Endothelial cell of umbilical vein (primary cell): ENCODE data around the gene NR1D1. TPM values are rescaled to one million over a fixed set of nuclear protein-coding genes. Genes with fewer than 3 reads are reported as not detected.

Experiments
- BruUV-seq: library from RNA; stranded (reverse); fragments of 400-500 nt; replicated peaks from 2 replicates; lab custom pipeline; 2021; lab: Mats Ljungman, UMichigan
- CTCF ChIA-PET: fragments of 300-600, 350-600 bp; sonication (Branson Sonifier 250); formaldehyde crosslinking; loops from one replicate; lab custom pipeline; 2021; ENCODE audit warnings: antibody characterized with exemption, inconsistent platforms; lab: Charles Lee
- POLR2A ChIA-PET: fragments of 300-600, 350-600 bp; sonication (Branson Sonifier 250); formaldehyde crosslinking; loops from one replicate; lab custom pipeline; 2021; ENCODE audit warnings: antibody characterized with exemption, inconsistent platforms; lab: Charles Lee
- DNase-seq: peaks from one replicate; pipeline ENCODE4 v3.0.0-alpha.2; 2011; ENCODE audit warnings: low read depth, low spot score
- FAIRE-seq: peaks from 2 replicates; lab custom pipeline; 2011; peaks lifted over from hg19 to GRCh38; lab: Jason Lieb, UNC
- H2AFZ ChIP-seq: 2 replicates; pipeline ENCODE4 v1.6.0; 2012; ENCODE audit warnings: low read depth, low read length, control low read depth, inconsistent platforms
- H3K27ac ChIP-seq: 2 replicates; pipeline ENCODE4 v1.5.1; 2011; ENCODE audit warnings: low read depth, mild to moderate bottlenecking, control low read depth, low read length, moderate library complexity; ENCODE audit not compliant: insufficient read depth
- H3K27me3 ChIP-seq, 2 experiments: 2 replicates each; pipeline versions ENCODE4 v1.6.0 to v1.6.1; 2011; ENCODE audit warnings: low read length in 2 of 2, mixed read lengths in 1 of 2; ENCODE audit not compliant: control insufficient read depth in 2 of 2, insufficient read depth in 2 of 2
- H3K36me3 ChIP-seq, 2 experiments: 2 replicates in 1 of 2; 3 replicates in 1 of 2; pipeline ENCODE4 v1.5.1; 2011; ENCODE audit warnings: low read length in 2 of 2, mild to moderate bottlenecking in 1 of 2, moderate library complexity in 1 of 2; ENCODE audit not compliant: control insufficient read depth in 2 of 2, insufficient read depth in 2 of 2; ENCODE audit errors: extremely low read depth in 1 of 2
- H3K4me1 ChIP-seq: 3 replicates; pipeline ENCODE4 v1.5.1; 2011; ENCODE audit warnings: mild to moderate bottlenecking, low read length; ENCODE audit not compliant: control insufficient read depth, insufficient read depth; ENCODE audit errors: extremely low read depth
- H3K4me2 ChIP-seq: 2 replicates; pipeline ENCODE4 v1.6.1; 2011; ENCODE audit warnings: low read length, control low read depth, mixed read lengths; ENCODE audit not compliant: insufficient read depth
- H3K4me3 ChIP-seq, 3 experiments: fragments of 200-600 bp in 1 of 3; sonication (generic), shearing (Covaris generic) in 1 of 3; replicated peaks in 1 of 3; 2 replicates each; pipeline ENCODE4 v1.5.1; 2011 to 2016; ENCODE audit warnings: control low read depth in 3 of 3, low read length in 3 of 3, mild to moderate bottlenecking in 2 of 3, inconsistent platforms in 1 of 3, low read depth in 1 of 3, moderate library complexity in 1 of 3; ENCODE audit not compliant: insufficient read depth in 1 of 3
- H3K79me2 ChIP-seq: 2 replicates; pipeline ENCODE4 v1.6.0; 2012; ENCODE audit warnings: low read length, inconsistent platforms; ENCODE audit not compliant: control insufficient read depth, insufficient read depth
- H3K9ac ChIP-seq: replicated peaks from 2 replicates; pipeline ENCODE3; 2011; ENCODE audit warnings: low read length, control low read depth; ENCODE audit not compliant: insufficient read depth; ENCODE audit errors: extremely low read depth
- H3K9me1 ChIP-seq: replicated peaks from 3 replicates; pipeline ENCODE4 v1.6.0; 2011; ENCODE audit warnings: mild to moderate bottlenecking, low read length; ENCODE audit not compliant: control insufficient read depth, insufficient read depth; ENCODE audit errors: extremely low read depth
- H3K9me3 ChIP-seq: replicated peaks from 2 replicates; pipeline ENCODE4 v1.5.1; 2012; ENCODE audit warnings: low read length, inconsistent platforms; ENCODE audit not compliant: control insufficient read depth, insufficient read depth
- H4K20me1 ChIP-seq: replicated peaks from 2 replicates; pipeline ENCODE3; 2011; ENCODE audit warnings: mild to moderate bottlenecking, low read length; ENCODE audit not compliant: control insufficient read depth, insufficient read depth; ENCODE audit errors: extremely low read depth
- EZH2 ChIP-seq: IDR thresholded peaks from 2 replicates; pipeline ENCODE4 v1.6.1; 2012; ENCODE audit warnings: borderline replicate concordance, low read depth, mild to moderate bottlenecking, moderate library complexity, low read length, inconsistent platforms; ENCODE audit not compliant: severe bottlenecking
- FOS ChIP-seq: IDR thresholded peaks from 2 replicates; pipeline ENCODE4 v1.6.1; 2011; ENCODE audit warnings: mild to moderate bottlenecking, low read length, moderate library complexity, borderline replicate concordance; ENCODE audit not compliant: insufficient read depth
- GATA2 ChIP-seq: IDR thresholded peaks from 2 replicates; pipeline ENCODE4 v1.7.0; 2011; ENCODE audit warnings: low read depth, mild to moderate bottlenecking, moderate library complexity, mixed read lengths, low read length; ENCODE audit not compliant: insufficient read length, insufficient read depth
- JUN ChIP-seq: IDR thresholded peaks from 2 replicates; pipeline ENCODE4 v1.6.1; 2011; ENCODE audit warnings: borderline replicate concordance, low read depth; ENCODE audit not compliant: insufficient read length, insufficient read depth
- MAX ChIP-seq: IDR thresholded peaks from 2 replicates; pipeline ENCODE4 v1.6.1; 2011; ENCODE audit not compliant: insufficient read depth, insufficient read length
- MYC ChIP-seq: IDR thresholded peaks from one replicate; pipeline ENCODE4 v1.6.1; 2011; ENCODE audit warnings: mild to moderate bottlenecking, low read depth, low read length
- POLR2A ChIP-seq: IDR thresholded peaks from 2 replicates; pipeline ENCODE4 v1.6.1; 2012; ENCODE audit warnings: low read depth, mild to moderate bottlenecking, control low read depth, low read length
- POLR2AphosphoS5 ChIP-seq: IDR thresholded peaks from 2 replicates; pipeline ENCODE4 v1.6.1; 2012; ENCODE audit warnings: low read depth, mild to moderate bottlenecking, control low read depth, low read length, moderate library complexity; ENCODE audit not compliant: insufficient read depth
- dilution Hi-C: fragments of 300-500 bp; cut with MboI; formaldehyde crosslinking; loops from one replicate; pipeline ENCODE4 v1.15.0; 2019; ENCODE audit warnings: low sequenced_read_pairs; ENCODE audit not compliant: extremely low pct_ligation_motif_present
- intact Hi-C: fragments of 100-400 bp; cut with micrococcal nuclease; formaldehyde crosslinking; loops from one replicate; pipeline ENCODE4 v1.10.0; 2022
- polyA plus RNA-seq, 4 experiments: library from polyadenylated mRNA; depleted of rRNA in 3 of 4; stranded (reverse) in 3 of 4; unstranded in 1 of 4; fragments of >200 nt; gene quantifications; 2 replicates each; pipeline versions ENCODE4 v1.2.1 to v1.2.3, GENCODE V29; 2011 to 2012; ENCODE audit warnings: missing spikeins in 1 of 4
- total RNA-seq: library from RNA; stranded (reverse); gene quantifications from 2 replicates; pipeline ENCODE4 v1.2.3, GENCODE V29; 2021
- TF ChIP-seq, protein P1 (sequence below), 2 donors: IDR thresholded peaks; 1 replicate in 1 of 2; 2 replicates in 1 of 2; pipeline ENCODE4 v1.5.1; 2011; ENCODE audit warnings: low read length in 2 of 2, mild to moderate bottlenecking in 2 of 2, moderate library complexity in 2 of 2, control low read depth in 1 of 2, inconsistent platforms in 1 of 2, low read depth in 1 of 2; ENCODE audit not compliant: insufficient read depth in 1 of 2; ENCODE audit errors: extremely low read depth in 1 of 2

NR1D1 gene
- total and polyA plus RNA-seq, 2 donors (not counting 3 experiments of a cell fraction or from before 2014, with no cell fraction given): 2.5 to 5.2 TPM

DNA sequence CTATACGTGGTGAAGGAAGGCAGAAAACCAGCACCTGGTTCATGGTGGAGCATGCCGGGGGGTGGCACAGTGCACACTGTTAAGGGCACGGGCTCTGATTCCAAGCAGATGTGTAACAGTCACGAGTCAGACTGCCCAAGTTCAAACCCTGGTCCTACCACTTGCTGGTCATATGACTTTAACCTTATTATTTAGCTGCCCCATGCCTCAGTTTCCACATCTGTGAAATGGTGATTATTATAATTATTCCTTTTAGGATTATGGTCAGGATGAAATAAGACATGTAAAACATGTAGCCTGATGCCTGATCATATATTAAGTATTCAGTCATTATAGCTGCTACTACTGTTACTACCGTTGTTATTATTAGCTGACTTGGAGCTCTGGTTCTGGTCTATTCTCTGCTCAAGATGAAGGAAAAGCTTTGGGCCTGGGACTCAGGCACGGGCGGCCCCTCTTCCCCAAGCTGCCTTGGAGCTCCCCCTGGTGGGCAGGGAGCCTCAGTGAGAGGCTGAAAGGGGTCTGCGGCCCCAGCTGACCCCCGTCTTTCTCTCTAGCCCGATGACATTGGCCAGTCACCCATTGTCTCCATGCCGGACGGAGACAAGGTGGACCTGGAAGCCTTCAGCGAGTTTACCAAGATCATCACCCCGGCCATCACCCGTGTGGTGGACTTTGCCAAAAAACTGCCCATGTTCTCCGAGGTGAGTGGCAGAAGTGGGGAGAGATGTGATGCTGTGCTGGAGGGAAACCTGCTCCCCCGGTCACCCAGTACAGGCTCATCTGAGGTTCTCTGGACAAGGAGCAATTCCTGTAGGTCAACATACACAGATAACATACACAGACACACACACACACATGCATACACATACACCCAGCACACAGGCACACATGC is 14.0 kb downstream of the NR1D1 start:
- no peaks in the 10 kb centered on the region for H3K4me1 ChIP-seq
- no peak for TF ChIP-seq MAX
- TF ChIP-seq, protein P1, sequence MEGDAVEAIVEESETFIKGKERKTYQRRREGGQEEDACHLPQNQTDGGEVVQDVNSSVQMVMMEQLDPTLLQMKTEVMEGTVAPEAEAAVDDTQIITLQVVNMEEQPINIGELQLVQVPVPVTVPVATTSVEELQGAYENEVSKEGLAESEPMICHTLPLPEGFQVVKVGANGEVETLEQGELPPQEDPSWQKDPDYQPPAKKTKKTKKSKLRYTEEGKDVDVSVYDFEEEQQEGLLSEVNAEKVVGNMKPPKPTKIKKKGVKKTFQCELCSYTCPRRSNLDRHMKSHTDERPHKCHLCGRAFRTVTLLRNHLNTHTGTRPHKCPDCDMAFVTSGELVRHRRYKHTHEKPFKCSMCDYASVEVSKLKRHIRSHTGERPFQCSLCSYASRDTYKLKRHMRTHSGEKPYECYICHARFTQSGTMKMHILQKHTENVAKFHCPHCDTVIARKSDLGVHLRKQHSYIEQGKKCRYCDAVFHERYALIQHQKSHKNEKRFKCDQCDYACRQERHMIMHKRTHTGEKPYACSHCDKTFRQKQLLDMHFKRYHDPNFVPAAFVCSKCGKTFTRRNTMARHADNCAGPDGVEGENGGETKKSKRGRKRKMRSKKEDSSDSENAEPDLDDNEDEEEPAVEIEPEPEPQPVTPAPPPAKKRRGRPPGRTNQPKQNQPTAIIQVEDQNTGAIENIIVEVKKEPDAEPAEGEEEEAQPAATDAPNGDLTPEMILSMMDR (IDR thresholded peaks at IDR 0.05; ENCODE audit: extremely low read depth in 1 of 2, insufficient read depth in 1 of 2, low read depth in 1 of 2, low read length in 2 of 2): peak; percentile 80 to 89
- no peak for TF ChIP-seq FOS
- TF ChIP-seq EZH2: no peak
- no peak for TF ChIP-seq MYC
- no peak for TF ChIP-seq GATA2
- no peak for TF ChIP-seq JUN
- TF ChIP-seq POLR2A: no peak
- no peak for TF ChIP-seq POLR2AphosphoS5
- CTCF ChIA-PET: interaction anchor here (0.7 to 3.6 kb wide), 23 partner anchors 9 to 128 kb away, joined by 3 to 62 read pairs (median 7); partner anchors contain the start of genes CSF3, MED24, NR1D1 and THRA
- H3K9ac ChIP-seq: no peak overlapping the region
- dilution Hi-C loops (no loop called here), intact Hi-C loops (loop anchor here (1.0 to 2.0 kb wide), 6 partner anchors 24 to 73 kb away; partner anchors contain the start of gene THRA)
- no peak overlapping the region for H3K27ac ChIP-seq
- POLR2A ChIA-PET: interaction anchor here (0.7 to 1.0 kb wide), 2 partner anchors 25 to 48 kb away, joined by 3 to 4 read pairs; no protein-coding TSS in a partner anchor
- H2AFZ ChIP-seq: no peak overlapping the region
- H3K79me2 ChIP-seq: no peaks in the 10 kb centered on the region
- FAIRE-seq (peak; percentile 77), DNase-seq (peak; percentile 40)
- H3K9me3 ChIP-seq: no peaks in the 10 kb centered on the region
- H4K20me1 ChIP-seq: no peaks in the 10 kb centered on the region
- H3K27me3 ChIP-seq: no peaks in the 10 kb centered on the region
- H3K36me3 ChIP-seq: peaks cover 0 to 37% of the 10 kb centered on the region in 2 experiments
- no peak overlapping the region for H3K4me2 ChIP-seq
- H3K4me3 ChIP-seq: no peak overlapping the region
- no TSS peak for BruUV-seq
- no peaks in the 10 kb centered on the region for H3K9me1 ChIP-seq
